Subcutaneous abdominal adipose tissue (tissue), 5 donors: ENCODE results near the gene PROK1.

ENCODE experiments used
- H3K27ac ChIP-seq: one replicate; pipeline ENCODE4 v1.7.0; 2013; ENCODE audit warnings: low read depth, mild to moderate bottlenecking, inconsistent platforms, low read length, moderate library complexity
- H3K27me3 ChIP-seq, 5 donors: one replicate each; pipeline ENCODE4 v1.7.0; 2013; ENCODE audit warnings: low read length in 5 of 5, inconsistent platforms in 1 of 5; ENCODE audit not compliant: control insufficient read depth in 5 of 5, insufficient read depth in 4 of 5
- H3K36me3 ChIP-seq, 5 donors: one replicate each; pipeline ENCODE4 v1.7.0; 2013; ENCODE audit warnings: low read length in 5 of 5; ENCODE audit not compliant: control insufficient read depth in 5 of 5, insufficient read depth in 5 of 5
- H3K4me1 ChIP-seq, 5 donors: one replicate each; pipeline ENCODE4 v1.7.0; 2013; ENCODE audit warnings: low read length in 5 of 5, mild to moderate bottlenecking in 3 of 5, moderate library complexity in 1 of 5; ENCODE audit not compliant: control insufficient read depth in 5 of 5, insufficient read depth in 5 of 5
- H3K4me3 ChIP-seq, 5 donors: one replicate each; pipeline ENCODE4 v1.7.0; 2013; ENCODE audit warnings: low read length in 5 of 5, low read depth in 1 of 5
- H3K9ac ChIP-seq, 5 donors: one replicate each; pipeline ENCODE4 v1.7.0; 2013; ENCODE audit warnings: low read length in 5 of 5, mild to moderate bottlenecking in 4 of 5, moderate library complexity in 3 of 5
- H3K9me3 ChIP-seq, 5 donors: one replicate each; pipeline ENCODE4 v1.7.0; 2013; ENCODE audit warnings: low read length in 5 of 5; ENCODE audit not compliant: control insufficient read depth in 5 of 5
- donor health status: healthy.
- donor health status: healthy.
- donor health status: healthy.
- donor health status: healthy.
- donor health status: healthy.

The PROK1 gene

GRCh38 chr1:110418729-110419128 lies 32.2 kb upstream of the PROK1 start:
- Histone ChIP-seq H3K27ac (no peak overlapping the region), H3K9ac (no peak overlapping the region), H3K9me3 (no peaks in the 10 kb centered on the region), H3K36me3 (no peaks in the 10 kb centered on the region), H3K4me1 (peaks cover 0 to 38% (median 14%) of the 10 kb centered on the region in 5 donors), H3K4me3 (no peak overlapping the region), H3K27me3 (no peaks in the 10 kb centered on the region)

- H3K9ac ChIP-seq: peak overlapping the region in 1 of 5 donors; percentile 35
- H3K4me1 ChIP-seq: peaks cover 0 to 42% (median 21%) of the 10 kb centered on the region in 5 donors
- H3K27ac ChIP-seq: peak overlapping the region; percentile 52
- H3K36me3 ChIP-seq: no peaks in the 10 kb centered on the region
- no peaks in the 10 kb centered on the region for H3K27me3 ChIP-seq
- H3K4me3 ChIP-seq: no peak overlapping the region
- no peaks in the 10 kb centered on the region for H3K9me3 ChIP-seq
Measured at GRCh38 chr1:110420023-110420662, 30.8 kb upstream of the PROK1 start.

- peaks cover 0 to 50% (median 30%) of the 10 kb centered on the region in 5 donors for H3K4me1 ChIP-seq
- H3K9me3 ChIP-seq: no peaks in the 10 kb centered on the region
- peak overlapping the region in 1 of 5 donors; percentile 35 for H3K9ac ChIP-seq
- H3K4me3 ChIP-seq: no peak overlapping the region
- H3K27me3 ChIP-seq: no peaks in the 10 kb centered on the region
- no peaks in the 10 kb centered on the region for H3K36me3 ChIP-seq
- peak overlapping the region; percentile 52 for H3K27ac ChIP-seq
Measured at GRCh38 chr1:110420874-110421793, 29.8 kb upstream of the PROK1 start.

- H3K27me3 ChIP-seq: no peaks in the 10 kb centered on the region
- no peaks in the 10 kb centered on the region for H3K9me3 ChIP-seq
- peak overlapping the region; percentile 69 for H3K27ac ChIP-seq
- H3K4me1 ChIP-seq: peaks cover 0 to 48% (median 35%) of the 10 kb centered on the region in 5 donors
- H3K9ac ChIP-seq: peak overlapping the region in 1 of 5 donors; percentile 16
- no peak overlapping the region for H3K4me3 ChIP-seq
- H3K36me3 ChIP-seq: no peaks in the 10 kb centered on the region
Measured at GRCh38 chr1:110424699-110425611, 26.0 kb upstream of the PROK1 start.

- no peaks in the 10 kb centered on the region for H3K9me3 ChIP-seq
- H3K4me3 ChIP-seq: no peak overlapping the region
- no peak overlapping the region for H3K9ac ChIP-seq
- no peaks in the 10 kb centered on the region for H3K36me3 ChIP-seq
- peak overlapping the region; percentile 69 for H3K27ac ChIP-seq
- peaks cover 0 to 41% (median 30%) of the 10 kb centered on the region in 5 donors for H3K4me1 ChIP-seq
- no peaks in the 10 kb centered on the region for H3K27me3 ChIP-seq
Measured at GRCh38 chr1:110425612-110426152, 25.3 kb upstream of the PROK1 start.

- H3K4me1 ChIP-seq: peaks cover 0 to 37% (median 26%) of the 10 kb centered on the region in 5 donors
- no peak overlapping the region for H3K27ac ChIP-seq
- H3K27me3 ChIP-seq: no peaks in the 10 kb centered on the region
Measured at GRCh38 chr1:110426854-110427253, 24.1 kb upstream of the PROK1 start.

GRCh38 chr1:110428946-110429345 lies 22.0 kb upstream of the PROK1 start:
- peaks cover 5 to 32% (median 31%) of the 10 kb centered on the region in 5 donors for H3K4me1 ChIP-seq
- H3K9ac ChIP-seq: no peak overlapping the region
- no peak overlapping the region for H3K4me3 ChIP-seq
- no peaks in the 10 kb centered on the region for H3K27me3 ChIP-seq
- no peaks in the 10 kb centered on the region for H3K9me3 ChIP-seq
- H3K27ac ChIP-seq: no peak overlapping the region
- H3K36me3 ChIP-seq: no peaks in the 10 kb centered on the region

More at GRCh38 chr1:110426854-110427253, 24.1 kb upstream of the PROK1 start:
- Histone ChIP-seq H3K4me3 (no peak overlapping the region), H3K36me3 (no peaks in the 10 kb centered on the region), H3K9me3 (no peaks in the 10 kb centered on the region), H3K9ac (no peak overlapping the region)

- H3K27ac ChIP-seq: no peak overlapping the region
- no peak overlapping the region for H3K4me3 ChIP-seq
- no peaks in the 10 kb centered on the region for H3K9me3 ChIP-seq
- H3K9ac ChIP-seq: no peak overlapping the region
- no peaks in the 10 kb centered on the region for H3K36me3 ChIP-seq
- H3K27me3 ChIP-seq: no peaks in the 10 kb centered on the region
- peaks cover 5 to 35% (median 32%) of the 10 kb centered on the region in 5 donors for H3K4me1 ChIP-seq
Measured at GRCh38 chr1:110430366-110430765, 20.6 kb upstream of the PROK1 start.

GRCh38 chr1:110430901-110431300 lies 20.0 kb upstream of the PROK1 start:
- no peak overlapping the region for H3K27ac ChIP-seq
- H3K36me3 ChIP-seq: no peaks in the 10 kb centered on the region
- H3K4me1 ChIP-seq: peaks cover 5 to 30% (median 27%) of the 10 kb centered on the region in 5 donors
- H3K4me3 ChIP-seq: no peak overlapping the region
- H3K9ac ChIP-seq: no peak overlapping the region
- H3K27me3 ChIP-seq: no peaks in the 10 kb centered on the region
- H3K9me3 ChIP-seq: no peaks in the 10 kb centered on the region
